DMS53 treated with DMSO at 0.1 percent for 48 hours (cell line): ENCODE measurements around the gene HIVEP3.

Experiments used
- DNase-seq: peaks from one replicate; lab custom pipeline; 2025; ENCODE audit not compliant: unreplicated experiment; lab: John Stamatoyannopoulos, UW

HIVEP3 gene

DNA sequence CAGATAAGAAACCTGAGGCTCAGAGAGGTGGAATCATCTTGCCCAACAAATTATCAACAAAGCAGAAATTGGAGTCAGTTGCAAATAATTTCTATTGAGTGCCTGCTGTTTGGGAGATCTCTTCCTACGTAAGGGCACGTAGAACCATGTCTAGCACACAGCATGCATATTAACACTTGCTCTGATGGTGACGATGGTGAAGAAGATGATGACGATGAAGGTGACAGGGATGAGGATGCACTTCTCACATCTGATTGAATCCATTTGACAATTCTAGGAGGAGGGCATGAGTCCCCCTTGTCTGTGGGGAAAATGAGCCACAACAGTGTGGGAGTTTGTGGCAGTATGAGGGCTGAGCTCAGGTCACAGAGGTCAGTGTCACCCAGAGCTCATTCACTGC, 183.6 kb downstream of the HIVEP3 start:
- no peak for DNase-seq

DNA sequence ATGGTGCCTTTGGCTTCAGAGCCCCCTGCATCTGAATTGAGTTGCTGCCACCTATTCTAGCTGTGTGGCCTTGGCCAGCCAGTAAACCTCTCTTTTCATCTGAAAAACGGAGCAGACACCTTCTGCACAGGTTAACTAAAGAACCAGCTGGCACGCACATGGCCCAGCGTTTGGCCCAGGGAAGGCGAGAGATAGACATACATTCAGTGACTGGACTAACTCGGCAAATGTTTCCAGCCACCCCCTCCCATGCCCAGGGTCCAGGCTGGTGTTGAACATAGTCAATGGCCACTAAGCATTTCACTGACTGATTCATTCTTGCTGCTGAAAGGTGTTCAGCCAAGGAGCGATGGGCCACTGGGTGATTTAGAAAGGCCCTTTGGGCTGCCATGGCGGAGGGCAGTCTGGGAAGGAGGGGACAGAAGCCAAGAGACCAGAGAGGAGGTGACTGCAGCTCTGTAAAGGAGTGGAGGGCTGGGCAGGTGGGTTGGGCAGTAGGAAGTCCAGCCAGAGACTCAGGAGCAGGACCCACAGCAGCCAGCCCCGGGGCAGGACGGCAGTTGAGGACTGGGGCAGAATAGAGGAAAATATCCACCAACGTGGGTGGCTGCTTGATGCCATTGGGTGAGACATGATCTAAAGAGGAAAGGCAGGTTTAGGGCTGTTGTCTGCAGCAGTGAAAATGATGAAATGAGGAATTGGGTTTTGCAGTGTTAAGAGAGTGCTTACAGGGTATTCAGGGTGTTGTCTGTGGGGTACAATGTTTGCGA, 184.3 kb downstream of the HIVEP3 start:
- DNase-seq: no peak

DNA sequence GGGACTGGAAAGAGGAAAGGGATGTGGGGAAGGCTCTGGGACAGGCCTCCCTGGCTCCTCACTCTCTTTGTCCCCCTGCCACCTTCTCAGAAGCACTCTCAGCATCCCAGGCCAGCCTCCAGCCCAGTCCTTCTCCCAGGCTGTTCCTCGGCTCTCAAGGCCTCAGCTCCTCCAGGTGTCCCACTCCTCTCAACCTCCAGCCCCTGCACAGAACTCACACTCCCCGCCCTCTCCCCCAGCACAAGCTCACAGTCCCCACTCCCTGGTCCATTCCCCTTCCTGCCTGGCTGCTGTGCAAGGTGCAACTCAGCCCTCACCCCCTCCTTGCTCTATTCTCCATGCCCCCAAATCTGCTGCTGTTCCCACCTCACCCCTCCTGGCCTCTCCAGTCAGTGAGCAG, 185.0 kb downstream of the HIVEP3 start:
- no peak for DNase-seq

DNA sequence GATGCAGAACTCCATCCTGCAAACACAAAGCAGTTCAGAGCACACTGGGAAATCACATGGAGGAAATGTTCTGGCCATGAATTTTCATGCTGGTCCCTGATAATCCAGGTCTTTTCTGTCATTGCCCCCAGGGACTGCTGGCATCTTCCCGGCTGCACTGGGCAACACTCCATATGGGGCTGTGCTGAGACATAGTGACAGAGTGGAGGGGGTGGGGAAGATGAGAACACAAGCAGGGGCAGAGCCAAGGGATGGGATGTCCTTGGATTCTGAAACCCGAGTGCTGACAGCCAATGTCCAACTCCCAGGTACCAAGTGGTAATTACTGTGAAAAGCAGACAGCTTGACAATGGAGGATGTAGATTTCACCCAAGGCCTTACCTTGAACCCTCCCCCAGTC, 185.7 kb downstream of the HIVEP3 start:
- DNase-seq: no peak

DNA sequence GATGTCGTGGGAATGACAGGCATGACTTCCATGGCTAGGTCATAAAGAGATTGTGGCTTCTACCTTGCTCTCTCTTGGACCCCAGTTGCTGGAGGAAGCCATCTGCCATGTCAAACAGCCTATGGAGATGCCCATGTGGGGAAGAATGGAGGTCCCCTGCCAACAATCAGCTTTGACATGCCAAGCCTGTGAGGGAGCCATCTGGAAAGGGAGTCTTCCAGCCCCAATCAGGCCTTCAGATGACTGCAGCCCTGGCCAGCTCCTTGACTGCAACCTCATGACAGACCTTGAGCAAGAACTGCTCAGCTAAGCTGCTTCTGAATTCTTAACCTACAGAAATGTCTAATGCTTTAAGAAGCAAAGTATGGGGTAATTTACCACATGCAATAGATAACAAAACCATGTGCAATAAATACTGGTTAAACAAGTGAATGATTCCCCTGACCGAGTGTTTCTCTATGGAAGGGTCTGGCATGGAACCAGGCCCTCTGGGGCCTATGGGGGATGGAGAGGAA, 187.1 kb downstream of the HIVEP3 start:
- DNase-seq: no peak

DNA sequence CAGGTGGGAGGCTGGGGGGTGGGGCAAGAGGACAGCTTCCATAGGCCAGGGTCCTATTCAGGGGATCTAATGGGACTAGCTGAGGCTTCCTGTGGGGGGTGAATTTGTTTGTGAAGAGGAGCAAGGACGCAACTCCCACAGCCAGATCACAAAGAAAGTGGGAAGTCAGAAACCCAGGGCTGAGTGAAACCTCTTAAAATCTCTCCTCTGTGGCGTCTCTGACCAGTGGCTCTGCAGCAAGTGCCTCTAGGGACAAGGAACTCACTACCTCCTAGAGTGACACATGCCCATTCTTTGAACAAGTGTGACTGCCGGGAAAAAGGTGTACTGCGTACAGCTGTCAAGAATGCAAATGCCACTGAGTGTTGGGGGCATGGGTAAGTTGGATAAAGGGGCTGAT, 187.9 kb downstream of the HIVEP3 start:
- DNase-seq: no peak

DNA sequence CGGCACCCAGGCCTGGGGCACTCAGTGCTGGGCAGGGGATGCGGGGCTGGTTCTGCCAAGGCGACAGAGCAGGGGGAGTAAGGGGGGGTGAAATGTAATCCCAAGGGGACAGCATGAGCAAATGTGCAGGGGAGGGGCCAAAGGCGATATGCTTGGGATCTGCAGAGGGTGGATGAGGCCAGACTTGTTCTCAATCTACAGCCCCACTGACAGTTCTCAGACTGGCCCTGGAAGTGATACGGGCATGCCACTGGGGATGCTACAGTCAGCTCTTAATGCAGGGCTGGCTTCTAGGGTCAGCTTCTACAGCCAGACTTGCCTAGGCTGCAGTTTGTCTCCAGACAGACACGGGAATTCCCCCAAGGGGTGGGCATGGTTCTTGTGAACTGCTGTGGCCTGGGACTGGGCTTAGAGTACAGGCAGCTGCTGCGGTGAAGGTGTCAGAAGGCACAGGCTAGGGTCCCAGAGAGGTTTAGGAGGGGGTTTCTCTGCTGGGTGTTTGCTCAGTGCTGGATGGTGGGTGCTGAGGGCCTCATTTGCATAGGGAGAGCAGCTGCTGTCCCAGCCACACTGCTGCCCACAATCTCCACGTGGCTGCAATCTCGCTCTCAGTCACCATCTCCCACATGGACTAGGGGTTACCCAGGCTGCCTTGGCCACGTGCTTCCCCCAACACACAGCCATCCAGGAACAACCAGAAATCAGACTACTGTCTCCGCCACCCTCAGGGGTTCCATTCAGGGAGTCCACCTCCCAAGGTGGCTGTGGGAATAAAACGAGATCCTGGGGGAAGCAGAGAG, 190.1 kb downstream of the HIVEP3 start:
- no peak for DNase-seq

DNA sequence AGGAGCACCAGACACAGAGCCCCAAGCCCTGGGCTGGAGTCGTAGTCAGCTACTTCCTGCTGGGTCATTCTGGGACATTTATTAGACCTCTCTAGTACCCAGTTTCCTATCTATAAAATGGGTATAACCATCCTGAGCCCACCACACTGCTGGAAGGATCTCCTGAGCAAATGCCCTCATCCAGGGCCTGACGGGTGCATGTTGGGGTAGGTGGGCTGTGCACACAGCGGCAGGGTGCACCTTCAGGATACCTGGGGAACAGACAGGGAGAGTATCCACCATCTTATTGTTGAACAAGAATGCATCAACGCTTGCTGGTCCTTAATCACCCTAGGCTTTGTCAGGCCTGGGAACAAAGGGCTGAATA, 191.0 kb downstream of the HIVEP3 start:
- no peak for DNase-seq

DNA sequence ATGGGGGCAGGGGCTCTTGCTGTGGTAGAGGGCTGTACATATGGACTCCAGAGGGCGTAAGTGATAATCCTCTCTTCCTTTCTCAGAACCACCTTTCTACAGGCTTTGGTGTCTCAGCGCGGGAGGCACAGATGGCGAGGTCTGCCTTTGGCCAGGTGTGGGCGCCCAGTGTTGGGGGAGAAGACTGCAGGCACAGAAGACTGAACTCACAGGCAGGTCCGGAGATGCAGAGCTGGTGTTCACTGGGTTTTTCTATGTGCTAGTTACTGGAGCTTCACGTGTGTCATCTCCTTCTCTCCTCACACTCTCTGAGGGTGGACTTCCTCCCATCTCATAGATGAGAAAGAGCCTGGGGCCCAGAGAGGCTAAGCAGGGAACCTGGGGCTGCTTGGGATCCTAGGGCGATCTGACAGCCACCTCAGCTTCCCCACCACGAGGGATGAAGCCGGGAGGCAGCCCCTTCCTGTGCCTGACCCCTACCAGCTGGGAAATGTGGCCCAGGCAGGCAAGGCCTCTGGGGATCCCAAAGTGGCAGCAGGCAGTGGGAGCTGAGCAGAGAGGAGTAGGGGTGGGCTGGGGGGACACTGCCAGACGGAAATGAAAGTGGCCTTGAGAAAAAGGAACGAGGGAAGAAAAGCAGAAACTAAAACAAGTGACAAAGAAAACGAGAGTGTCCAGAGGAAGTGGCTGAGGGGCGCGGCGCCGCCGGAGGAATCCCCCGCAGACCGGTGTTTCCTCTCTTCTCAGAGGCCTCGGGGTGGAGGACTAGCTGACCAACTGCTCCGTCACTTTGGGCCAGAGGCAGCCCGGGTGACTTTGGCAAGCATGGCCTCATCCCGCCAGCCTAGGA, 191.6 kb downstream of the HIVEP3 start:
- DNase-seq: no peak

DNA sequence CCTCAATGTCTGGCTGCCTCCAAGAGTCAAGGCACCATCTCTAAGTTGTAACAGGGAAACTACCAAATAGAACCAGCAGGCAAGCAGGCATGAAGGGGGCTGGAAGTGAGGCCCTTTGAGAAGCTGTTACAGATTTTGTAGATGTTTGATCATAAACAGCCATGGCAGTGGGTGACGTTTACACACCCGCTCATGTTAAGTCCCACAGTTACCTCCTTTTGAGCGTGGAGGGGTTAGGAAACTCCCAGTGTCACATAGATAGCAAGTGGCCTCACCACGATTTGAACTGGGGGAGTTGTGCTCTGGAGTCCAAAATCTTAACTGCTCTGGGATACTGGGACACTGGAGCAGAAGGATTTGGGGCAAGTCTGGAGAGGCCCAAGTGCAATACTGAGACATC, 192.4 kb downstream of the HIVEP3 start:
- DNase-seq: no peak

DNA sequence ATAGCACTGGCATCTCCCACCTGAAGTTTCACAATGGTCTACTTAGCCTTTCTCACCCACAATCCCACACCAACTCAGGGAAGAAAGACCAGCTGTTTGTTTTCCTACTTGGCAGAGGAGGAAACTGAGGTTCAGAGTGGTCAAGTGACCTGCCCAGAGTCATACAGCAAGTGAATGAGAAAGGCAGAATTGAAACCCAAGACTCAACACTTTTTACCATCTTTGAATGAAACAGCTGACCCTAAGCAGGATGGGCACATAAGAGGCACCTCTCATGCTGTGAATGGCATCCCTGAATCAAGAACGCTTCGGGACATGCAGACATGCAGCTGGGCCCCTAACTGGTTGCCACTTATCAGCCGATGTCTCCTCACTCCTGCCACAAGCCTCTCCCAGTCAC, 193.8 kb downstream of the HIVEP3 start:
- no peak for DNase-seq

DNA sequence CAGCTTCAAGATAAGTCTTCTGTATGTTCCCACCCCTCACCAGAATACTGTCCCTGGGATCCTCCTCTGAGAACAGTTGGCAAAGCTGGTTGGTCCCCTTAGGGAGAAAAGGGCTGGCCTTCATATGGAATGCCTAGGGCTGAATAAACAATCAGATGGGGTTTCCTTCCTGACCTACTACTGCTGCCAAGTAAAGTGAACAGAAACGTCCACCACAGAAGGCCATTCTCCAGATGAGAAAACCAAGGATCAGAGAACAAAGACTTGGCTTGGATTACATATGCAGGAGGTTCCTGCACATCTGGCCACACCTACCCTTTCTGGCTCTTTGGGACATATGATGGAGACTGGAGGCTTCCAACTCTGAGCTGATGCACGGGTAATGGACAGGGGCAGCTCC, 194.5 kb downstream of the HIVEP3 start:
- DNase-seq: no peak

DNA sequence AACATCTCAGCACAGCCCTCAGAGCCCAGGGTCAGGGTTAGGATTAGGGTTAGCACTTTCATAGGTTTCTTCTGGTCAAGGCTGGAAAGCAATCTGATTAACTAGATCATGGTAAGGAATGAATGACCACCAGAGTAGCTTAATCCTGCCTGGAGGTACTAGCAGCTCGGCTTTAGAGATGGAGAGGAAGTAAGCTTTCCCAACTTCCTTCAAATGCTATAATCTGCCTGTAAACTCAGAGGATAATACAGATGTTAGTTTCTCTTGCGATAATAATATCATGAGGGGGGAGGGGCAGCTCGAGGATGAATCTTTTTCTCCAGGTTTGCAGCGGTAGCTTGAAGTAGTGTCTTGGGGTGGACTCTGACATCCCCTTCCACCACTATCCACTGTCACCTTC, 194.9 kb downstream of the HIVEP3 start:
- no peak for DNase-seq

DNA sequence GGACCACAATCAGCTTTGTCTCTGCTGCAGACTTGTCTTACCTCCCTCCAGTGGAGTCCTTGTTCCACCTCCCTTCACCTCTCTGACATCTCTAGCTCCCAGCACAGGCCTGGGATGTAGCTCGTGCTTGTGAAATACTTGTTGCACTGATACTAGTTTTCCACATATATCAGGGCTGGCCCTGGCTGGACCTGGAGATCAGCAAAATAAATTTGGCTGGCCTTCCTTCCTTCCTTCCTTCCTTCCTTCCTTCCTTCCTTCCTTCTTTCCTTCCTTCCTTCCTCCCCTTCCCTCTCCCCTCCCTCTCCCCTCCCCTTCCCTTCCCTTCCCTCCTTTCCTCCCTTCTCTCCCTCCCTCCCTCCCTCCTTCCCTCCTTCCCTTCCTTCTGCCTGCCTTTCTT, 196.5 kb downstream of the HIVEP3 start:
- no peak for DNase-seq

DNA sequence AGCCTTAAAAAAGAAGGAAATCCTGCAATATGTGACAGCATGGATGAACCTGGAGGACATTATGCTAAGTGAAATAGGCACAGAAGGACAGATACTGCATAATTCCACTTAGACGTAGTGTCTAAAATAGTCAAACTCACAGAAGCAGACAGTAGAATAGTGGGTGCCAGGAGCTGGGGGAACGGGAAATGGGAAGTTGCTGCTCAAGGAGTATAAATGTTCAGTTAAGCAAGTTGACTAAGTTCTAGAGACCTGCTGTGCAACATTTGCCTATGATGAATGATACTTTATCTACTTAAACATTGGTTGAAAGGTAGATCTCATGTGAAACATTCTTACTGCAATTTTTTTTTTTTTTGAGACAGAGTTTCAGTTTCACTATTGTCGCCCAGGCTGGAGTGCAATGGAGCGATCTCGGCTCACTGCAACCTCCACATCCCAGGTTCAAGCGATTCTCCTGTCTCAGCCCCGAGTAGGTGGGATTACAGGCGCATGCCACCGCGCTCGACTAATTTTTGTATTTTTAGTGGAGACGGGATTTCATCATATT, 197.8 kb downstream of the HIVEP3 start:
- DNase-seq: no peak

DNA sequence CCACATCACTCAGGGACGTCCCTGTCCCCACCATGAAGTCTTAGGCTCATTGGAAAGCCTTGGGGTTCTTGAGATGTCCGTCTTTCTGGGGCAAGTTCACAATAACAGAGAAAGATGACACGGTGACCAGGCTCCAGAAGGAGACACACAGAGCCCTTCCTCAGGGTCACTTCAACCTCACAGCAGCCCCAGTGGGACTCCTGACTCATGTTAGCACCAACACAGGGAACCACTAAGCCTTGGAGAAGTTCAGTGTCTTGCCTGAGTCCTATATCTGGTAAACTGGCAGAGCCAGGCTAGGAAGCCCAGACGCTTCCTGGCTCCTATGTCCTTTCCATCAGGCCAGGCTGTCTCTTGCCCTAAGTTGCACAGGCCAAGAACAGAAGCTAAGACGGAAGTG, 199.1 kb downstream of the HIVEP3 start:
- no peak for DNase-seq

DNA sequence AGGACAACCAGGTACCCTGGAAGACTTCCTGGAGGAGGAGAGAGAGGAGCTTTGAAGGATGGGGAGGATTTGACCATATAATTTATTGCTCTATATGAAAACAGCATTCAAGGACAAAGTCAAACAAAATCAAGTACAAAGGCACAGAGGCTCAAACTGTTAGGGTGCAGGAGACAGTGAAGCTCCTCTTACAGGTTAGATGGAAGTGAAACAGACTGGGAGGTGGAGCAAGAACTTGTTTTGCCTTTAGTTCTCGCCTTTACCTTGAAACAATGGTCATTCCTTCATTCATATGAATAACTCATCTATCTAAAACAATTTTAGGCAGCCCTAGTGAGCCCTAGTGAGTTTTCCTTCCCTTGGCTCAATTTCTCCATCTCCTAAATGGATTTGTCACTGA, 199.6 kb downstream of the HIVEP3 start:
- DNase-seq: no peak

DNA sequence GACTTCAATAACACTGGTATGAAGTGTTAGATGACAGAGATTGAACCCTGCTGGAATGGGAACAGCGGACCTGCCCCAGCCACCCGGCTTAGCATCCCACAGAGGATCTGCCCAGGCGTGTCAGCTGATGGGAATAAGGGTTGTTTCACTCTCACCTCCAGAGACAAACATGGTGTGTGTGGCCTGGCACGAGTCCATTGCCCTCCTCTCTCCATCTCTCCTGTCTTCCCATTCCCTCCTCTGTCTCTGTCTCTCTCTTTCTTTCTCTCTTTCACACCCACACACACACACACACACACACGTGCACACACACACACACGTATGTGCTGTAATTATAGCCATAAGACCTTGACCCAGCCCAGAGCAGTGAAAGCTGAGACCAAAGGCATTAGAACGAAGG, 200.2 kb downstream of the HIVEP3 start:
- no peak for DNase-seq

DNA sequence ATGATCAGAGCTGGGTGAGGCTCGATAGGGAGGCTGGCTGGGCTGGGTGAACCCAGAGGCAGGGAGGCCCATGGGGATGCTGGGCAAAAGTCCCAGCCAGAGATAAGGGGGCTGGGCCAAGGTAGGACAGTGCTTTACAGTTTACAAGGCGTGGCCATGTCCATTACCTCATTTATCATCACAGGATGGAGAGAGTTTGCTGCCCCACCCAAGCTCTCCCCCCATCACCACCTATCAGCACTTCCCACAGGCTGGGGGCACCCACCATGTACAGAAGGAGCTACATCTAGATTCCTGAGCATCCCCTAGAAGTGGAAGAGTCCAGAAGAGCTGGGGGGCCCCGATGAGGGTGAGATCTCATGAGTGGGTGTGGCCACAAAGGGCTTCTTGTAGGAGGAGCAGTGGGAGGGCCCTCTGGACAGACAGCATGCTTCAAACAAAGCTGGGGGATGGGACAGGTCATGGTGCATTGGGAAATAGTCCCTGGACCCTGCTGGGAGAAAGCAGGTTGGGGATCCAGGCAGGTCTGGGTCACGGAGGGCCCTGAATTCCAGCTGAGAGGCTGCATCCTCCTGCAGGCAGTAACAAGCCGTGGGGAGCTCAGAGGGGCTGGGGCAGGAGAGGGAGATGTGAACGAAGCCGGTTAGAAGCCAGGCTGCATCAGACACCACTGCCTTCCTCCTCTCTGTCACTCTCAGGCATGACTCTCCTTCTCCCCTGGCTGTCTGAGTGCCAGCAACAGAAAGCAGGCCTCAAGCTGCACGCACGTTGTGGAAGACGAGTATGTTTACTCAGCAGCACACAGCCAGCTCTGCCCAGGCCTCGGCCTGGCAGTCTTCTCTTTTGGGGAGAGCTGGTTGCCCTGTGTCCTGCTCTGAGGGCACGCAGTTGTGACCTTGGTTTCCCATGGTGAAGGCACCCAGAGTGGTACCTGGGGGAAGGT, 202.3 kb downstream of the HIVEP3 start:
- DNase-seq: no peak

DNA sequence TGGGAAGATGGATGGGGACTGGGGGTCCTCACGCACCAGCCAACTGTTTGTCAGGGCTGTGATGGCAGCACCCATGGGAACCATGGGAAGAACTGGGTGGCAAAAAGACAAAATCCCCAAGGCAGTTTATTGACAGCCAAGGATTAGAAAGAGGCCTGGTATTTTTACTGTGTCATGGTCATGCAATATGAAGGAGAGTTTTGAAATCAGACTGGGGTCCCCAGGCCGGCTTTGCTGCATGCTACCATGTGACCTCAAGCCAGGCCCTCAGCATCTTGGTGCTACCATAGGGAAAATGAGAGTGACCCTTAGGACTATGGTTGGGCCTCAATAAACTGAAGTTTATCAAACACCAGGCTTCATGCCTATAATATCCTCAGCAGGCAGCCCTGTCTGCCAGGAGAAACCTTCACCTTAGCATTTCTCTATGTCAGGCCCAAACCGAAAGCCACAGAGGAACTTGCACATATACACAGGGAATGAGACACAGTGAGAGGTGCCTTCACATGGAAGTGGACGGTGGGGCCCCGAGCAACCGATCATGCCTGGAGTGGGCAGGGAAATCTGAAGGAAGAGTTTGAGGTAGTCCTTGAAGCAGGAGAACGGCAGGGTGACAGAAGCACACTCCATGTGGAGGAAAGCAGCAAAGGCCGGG, 203.2 kb downstream of the HIVEP3 start:
- DNase-seq: no peak
